Neural progenitor cell (in vitro differentiated cells): ENCODE data around the gene LMBR1L. TPM values are rescaled to one million over a fixed set of nuclear protein-coding genes. Genes with fewer than 3 reads are reported as not detected.

ENCODE experiments used
- DNase-seq: peaks from one replicate; pipeline ENCODE4 v3.0.0-alpha.2; 2016; ENCODE audit warnings: low spot score
- H2AFZ ChIP-seq: fragments of 200-600 bp; sonication (generic); replicated peaks from 2 replicates; pipeline ENCODE4 v1.6.1; 2016; ENCODE audit warnings: antibody characterized with exemption
- H3F3A ChIP-seq: fragments of 200-600 bp; sonication (generic); 2 replicates; pipeline ENCODE4 v1.6.1; 2016; ENCODE audit warnings: antibody characterized with exemption, low read depth
- H3K27ac ChIP-seq: fragments of 200-600 bp; sonication (generic); 2 replicates; pipeline ENCODE4 v1.5.1; 2016; ENCODE audit warnings: mild to moderate bottlenecking
- H3K27me3 ChIP-seq: fragments of 200-600 bp; sonication (generic); 2 replicates; pipeline ENCODE4 v1.6.1; 2016; ENCODE audit warnings: mild to moderate bottlenecking, moderate library complexity
- H3K36me3 ChIP-seq: fragments of 200-600 bp; sonication (generic); 2 replicates; pipeline ENCODE4 v1.5.1; 2016
- H3K4me1 ChIP-seq: fragments of 200-600 bp; sonication (generic); 2 replicates; pipeline ENCODE4 v1.6.1; 2016; ENCODE audit warnings: mixed run types
- H3K4me2 ChIP-seq: fragments of 200-600 bp; sonication (generic); 2 replicates; pipeline ENCODE4 v1.6.1; 2016
- H3K4me3 ChIP-seq: fragments of 200-600 bp; sonication (generic); 2 replicates; pipeline ENCODE4 v1.5.1; 2016
- H3K79me2 ChIP-seq: fragments of 200-600 bp; sonication (generic); 2 replicates; pipeline ENCODE4 v1.6.1; 2016; ENCODE audit warnings: low read depth
- H3K9ac ChIP-seq: fragments of 200-600 bp; sonication (generic); 2 replicates; pipeline ENCODE4 v1.6.1; 2016
- H3K9me3 ChIP-seq: fragments of 200-600 bp; sonication (generic); 2 replicates; pipeline ENCODE4 v1.5.1; 2016; ENCODE audit warnings: low read depth
- H4K20me1 ChIP-seq: fragments of 200-600 bp; sonication (generic); 2 replicates; pipeline ENCODE4 v1.6.1; 2016; ENCODE audit warnings: low read depth
- H3K27ac Mint-ChIP-seq: 3 replicates; pipeline ENCODE4 v1.8.0; 2021; ENCODE audit warnings: mixed read lengths
- H3K27me3 Mint-ChIP-seq: 2 replicates; pipeline ENCODE4 v1.8.0; 2022; ENCODE audit warnings: low read depth, mild to moderate bottlenecking, inconsistent platforms, moderate library complexity, mixed read lengths; ENCODE audit not compliant: insufficient read depth
- H3K36me3 Mint-ChIP-seq: 3 replicates; pipeline ENCODE4 v1.8.0; 2021; ENCODE audit warnings: mixed read lengths
- H3K4me1 Mint-ChIP-seq: 3 replicates; pipeline ENCODE4 v1.8.0; 2021; ENCODE audit warnings: mixed read lengths
- H3K4me3 Mint-ChIP-seq: 3 replicates; pipeline ENCODE4 v1.8.0; 2021; ENCODE audit warnings: mild to moderate bottlenecking, moderate library complexity, mixed read lengths
- H3K9me3 Mint-ChIP-seq: 3 replicates; pipeline ENCODE4 v1.8.0; 2020; ENCODE audit warnings: mixed read lengths
- EZH2 ChIP-seq: fragments of 200-600 bp; sonication (generic); IDR thresholded peaks from 2 replicates; pipeline ENCODE4 v1.6.1; 2017; ENCODE audit warnings: antibody characterized with exemption, mild to moderate bottlenecking, moderate library complexity
- EZH2phosphoT487 ChIP-seq: fragments of 200-600 bp; sonication (generic); IDR thresholded peaks from 2 replicates; pipeline ENCODE4 v1.6.1; 2017; ENCODE audit warnings: antibody characterized with exemption
- total RNA-seq: library from RNA; depleted of rRNA; stranded (reverse); fragments of >200 nt; gene quantifications from 2 replicates; pipeline ENCODE4 v1.2.3, GENCODE V29; 2015; ENCODE audit warnings: low replicate concordance
- TF ChIP-seq, protein P1 (sequence below): fragments of 200-600 bp; sonication (generic); IDR thresholded peaks from 2 replicates; pipeline ENCODE4 v1.5.1; 2017; ENCODE audit warnings: antibody characterized with exemption, mild to moderate bottlenecking

LMBR1L gene
- total RNA-seq, 1 donor from 2014 or later: 32.7 TPM

DNA sequence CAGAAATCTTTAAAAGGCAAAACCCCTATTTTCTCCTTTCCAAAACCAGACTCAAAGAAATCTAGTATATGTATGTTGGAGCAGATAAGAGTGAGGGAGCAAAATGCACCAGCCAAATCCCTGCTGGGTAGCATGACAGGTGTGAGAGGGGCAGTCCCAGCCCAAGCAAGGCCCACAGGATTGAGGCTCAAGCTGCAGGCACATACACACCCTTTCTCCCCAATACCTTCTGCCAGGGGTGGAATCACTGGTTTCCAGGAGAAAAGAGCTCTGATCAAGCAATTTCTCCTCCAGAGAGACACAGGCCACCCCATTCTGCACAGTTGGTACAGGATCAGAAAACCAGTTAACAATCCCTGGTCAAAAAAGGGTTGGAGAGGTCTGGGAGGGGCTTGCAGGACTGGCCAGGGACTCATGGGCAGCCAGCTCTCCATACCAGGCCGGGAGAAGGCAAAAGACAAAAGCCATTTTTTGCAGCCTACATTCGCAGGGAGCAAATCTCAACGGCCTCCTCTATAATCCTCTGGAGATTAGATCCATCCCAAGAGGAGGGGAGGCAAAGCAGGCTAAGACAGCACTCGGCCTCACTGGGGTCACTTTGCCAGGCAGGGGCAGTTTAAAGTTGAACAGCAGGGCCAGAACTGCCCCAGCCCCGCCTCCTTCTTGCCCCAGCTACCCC is 52.1 kb downstream of the LMBR1L start:
- peaks cover 13% of the 10 kb centered on the region for H3K36me3 Mint-ChIP-seq
- TF ChIP-seq, protein P1, sequence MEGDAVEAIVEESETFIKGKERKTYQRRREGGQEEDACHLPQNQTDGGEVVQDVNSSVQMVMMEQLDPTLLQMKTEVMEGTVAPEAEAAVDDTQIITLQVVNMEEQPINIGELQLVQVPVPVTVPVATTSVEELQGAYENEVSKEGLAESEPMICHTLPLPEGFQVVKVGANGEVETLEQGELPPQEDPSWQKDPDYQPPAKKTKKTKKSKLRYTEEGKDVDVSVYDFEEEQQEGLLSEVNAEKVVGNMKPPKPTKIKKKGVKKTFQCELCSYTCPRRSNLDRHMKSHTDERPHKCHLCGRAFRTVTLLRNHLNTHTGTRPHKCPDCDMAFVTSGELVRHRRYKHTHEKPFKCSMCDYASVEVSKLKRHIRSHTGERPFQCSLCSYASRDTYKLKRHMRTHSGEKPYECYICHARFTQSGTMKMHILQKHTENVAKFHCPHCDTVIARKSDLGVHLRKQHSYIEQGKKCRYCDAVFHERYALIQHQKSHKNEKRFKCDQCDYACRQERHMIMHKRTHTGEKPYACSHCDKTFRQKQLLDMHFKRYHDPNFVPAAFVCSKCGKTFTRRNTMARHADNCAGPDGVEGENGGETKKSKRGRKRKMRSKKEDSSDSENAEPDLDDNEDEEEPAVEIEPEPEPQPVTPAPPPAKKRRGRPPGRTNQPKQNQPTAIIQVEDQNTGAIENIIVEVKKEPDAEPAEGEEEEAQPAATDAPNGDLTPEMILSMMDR: no peak
- TF ChIP-seq EZH2 (no peak), EZH2phosphoT487 (no peak)
- H3K27ac ChIP-seq: no peak overlapping the region
- H3F3A ChIP-seq: peaks cover 5% of the 10 kb centered on the region
- peak overlapping the region; percentile 97 for H3K27ac Mint-ChIP-seq
- peaks cover 30% of the 10 kb centered on the region for H3K4me1 ChIP-seq
- peaks cover 65% of the 10 kb centered on the region for H3K79me2 ChIP-seq
- H3K4me2 ChIP-seq: peak overlapping the region; percentile 94
- no peaks in the 10 kb centered on the region for H3K36me3 ChIP-seq
- no peaks in the 10 kb centered on the region for H3K9me3 Mint-ChIP-seq
- peak; percentile 60 for DNase-seq
- H3K9me3 ChIP-seq: no peaks in the 10 kb centered on the region
- H3K4me3 ChIP-seq: peak overlapping the region; percentile 95
- no peaks in the 10 kb centered on the region for H3K27me3 ChIP-seq
- H4K20me1 ChIP-seq: peaks cover 63% of the 10 kb centered on the region
- peaks cover 49% of the 10 kb centered on the region for H3K4me1 Mint-ChIP-seq
- peaks cover 8% of the 10 kb centered on the region for H3K27me3 Mint-ChIP-seq
- H2AFZ ChIP-seq: no peak overlapping the region
- H3K9ac ChIP-seq: peak overlapping the region; percentile 96
- peak overlapping the region; percentile 98 for H3K4me3 Mint-ChIP-seq

DNA sequence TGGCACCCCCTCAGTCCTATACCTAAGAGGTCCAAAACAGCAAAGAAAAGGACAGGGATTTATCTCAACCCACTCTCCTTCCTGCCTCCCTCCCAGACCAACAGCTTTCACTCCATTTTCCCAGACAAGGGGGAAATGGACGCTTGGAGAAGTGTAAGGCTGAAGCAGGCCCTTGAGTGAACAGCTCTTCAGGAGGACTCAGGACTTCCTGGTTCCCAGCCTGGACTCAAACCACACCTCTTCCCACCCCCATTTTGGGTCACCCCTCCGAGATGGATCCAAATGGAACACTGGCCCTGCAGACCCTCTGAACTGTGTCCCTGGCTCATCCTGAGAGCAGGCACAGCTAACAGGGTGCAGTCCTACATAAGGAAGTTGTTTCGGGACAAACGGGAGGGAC is 52.8 kb downstream of the LMBR1L start:
- peaks cover 30% of the 10 kb centered on the region for H3K4me1 ChIP-seq
- Mint-ChIP-seq H3K27ac (peak overlapping the region; percentile 72), H3K36me3 (peaks cover 19% of the 10 kb centered on the region), H3K4me3 (peak overlapping the region; percentile 98), H3K9me3 (no peaks in the 10 kb centered on the region), H3K4me1 (peaks cover 49% of the 10 kb centered on the region), H3K27me3 (peaks cover 8% of the 10 kb centered on the region)
- H3K4me2 ChIP-seq: peak overlapping the region; percentile 94
- peaks cover 5% of the 10 kb centered on the region for H3F3A ChIP-seq
- no peak overlapping the region for H3K27ac ChIP-seq
- peak; percentile 15 for DNase-seq
- TF ChIP-seq EZH2phosphoT487: no peak
- no peak for TF ChIP-seq EZH2
- H3K36me3 ChIP-seq: no peaks in the 10 kb centered on the region
- peak overlapping the region; percentile 95 for H3K4me3 ChIP-seq
- H4K20me1 ChIP-seq: peaks cover 63% of the 10 kb centered on the region
- H3K9me3 ChIP-seq: no peaks in the 10 kb centered on the region
- no peaks in the 10 kb centered on the region for H3K27me3 ChIP-seq
- H3K79me2 ChIP-seq: peaks cover 65% of the 10 kb centered on the region
- no peak overlapping the region for H2AFZ ChIP-seq
- H3K9ac ChIP-seq: peak overlapping the region; percentile 96

DNA sequence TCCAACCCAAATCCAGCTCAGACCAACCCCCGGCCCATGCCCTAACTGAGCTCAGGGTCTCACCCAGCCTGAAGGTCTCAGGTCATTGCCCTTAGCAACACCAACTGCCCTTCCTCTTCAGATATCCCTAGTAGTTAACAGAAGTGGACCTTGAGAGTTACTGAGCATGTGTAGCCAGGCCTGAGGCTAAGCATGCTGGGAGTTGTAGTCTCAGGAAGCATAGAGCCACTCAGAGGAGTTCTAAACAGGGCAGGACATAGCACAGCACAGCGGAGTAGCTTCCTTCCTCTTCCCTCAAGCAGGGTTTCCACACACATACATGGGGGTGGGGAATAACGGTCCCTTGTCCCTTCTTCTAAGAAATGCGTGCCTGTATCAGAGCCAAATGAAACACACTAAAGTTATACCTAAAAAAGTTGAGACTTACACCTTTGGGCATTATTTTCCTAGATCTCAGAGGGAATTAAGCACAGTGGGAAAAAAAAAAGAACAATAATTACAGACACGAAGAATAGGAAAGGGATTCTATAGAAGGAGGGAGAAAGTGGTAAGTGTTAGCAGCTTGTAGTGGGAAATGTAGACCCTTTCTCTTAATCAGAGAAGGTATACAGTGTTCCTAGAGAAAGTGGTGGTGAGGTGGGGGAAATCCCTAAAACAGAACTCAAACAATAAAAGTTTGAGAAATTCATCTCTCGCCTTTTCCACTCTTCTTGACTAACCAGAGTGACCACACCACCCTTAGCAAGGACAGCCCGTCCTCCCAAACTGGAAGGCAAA is 54.5 kb downstream of the LMBR1L start:
- peak overlapping the region; percentile 5 for H3K27ac Mint-ChIP-seq
- TF ChIP-seq, protein P1: no peak
- TF ChIP-seq EZH2 (no peak), EZH2phosphoT487 (no peak)

More for the DNA sequence above, 54.5 kb downstream of the LMBR1L start:
- H3K27ac ChIP-seq: no peak overlapping the region
- H3K79me2 ChIP-seq: peaks cover 65% of the 10 kb centered on the region
- Mint-ChIP-seq H3K36me3 (peaks cover 31% of the 10 kb centered on the region), H3K4me3 (peak overlapping the region; percentile 98), H3K9me3 (no peaks in the 10 kb centered on the region), H3K4me1 (peaks cover 45% of the 10 kb centered on the region), H3K27me3 (peaks cover 10% of the 10 kb centered on the region)
- H3K27me3 ChIP-seq: no peaks in the 10 kb centered on the region
- H3K36me3 ChIP-seq: no peaks in the 10 kb centered on the region
- H3K9me3 ChIP-seq: no peaks in the 10 kb centered on the region
- peak; percentile 68 for DNase-seq
- H3K9ac ChIP-seq: no peak overlapping the region
- peak overlapping the region; percentile 94 for H3K4me2 ChIP-seq
- no peak overlapping the region for H2AFZ ChIP-seq
- H3K4me1 ChIP-seq: peaks cover 25% of the 10 kb centered on the region
- H3K4me3 ChIP-seq: peak overlapping the region; percentile 95
- peaks cover 4% of the 10 kb centered on the region for H3F3A ChIP-seq
- peaks cover 71% of the 10 kb centered on the region for H4K20me1 ChIP-seq
